HG03045 (cell line): ENCODE results near the gene SNTG2.

Source experiments
- ATAC-seq: cut with Tn5 transposase; IDR thresholded peaks from one replicate; pipeline ENCODE4 v1.9.1; 2021; ENCODE audit warnings: mild to moderate bottlenecking, moderate library complexity; ENCODE audit not compliant: unreplicated experiment

The SNTG2 gene

DNA sequence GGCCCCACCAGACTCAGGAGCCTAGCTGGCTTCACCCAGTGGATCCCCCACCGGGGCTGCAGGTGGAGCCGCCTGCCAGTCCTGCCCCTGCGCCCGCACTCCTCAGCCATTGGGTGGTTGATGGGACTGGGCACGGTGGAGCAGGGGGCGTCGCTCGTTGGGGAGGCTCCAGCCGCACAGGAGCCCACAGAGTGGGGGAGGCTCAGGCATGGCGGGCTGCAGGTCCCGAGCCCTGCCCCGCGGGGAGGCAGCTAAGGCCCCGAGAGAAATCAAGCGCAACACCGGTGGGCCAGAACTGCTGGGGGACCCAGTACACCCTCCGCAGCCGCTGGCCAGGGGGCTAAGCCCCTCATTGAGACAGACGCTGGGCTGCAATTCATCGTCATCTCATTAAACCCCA, 184.0 kb downstream of the SNTG2 start:
- no peak for ATAC-seq

- ATAC-seq = no peak
Observed at GRCh38 chr2:1136067-1136466, 185.4 kb downstream of the SNTG2 start.

DNA sequence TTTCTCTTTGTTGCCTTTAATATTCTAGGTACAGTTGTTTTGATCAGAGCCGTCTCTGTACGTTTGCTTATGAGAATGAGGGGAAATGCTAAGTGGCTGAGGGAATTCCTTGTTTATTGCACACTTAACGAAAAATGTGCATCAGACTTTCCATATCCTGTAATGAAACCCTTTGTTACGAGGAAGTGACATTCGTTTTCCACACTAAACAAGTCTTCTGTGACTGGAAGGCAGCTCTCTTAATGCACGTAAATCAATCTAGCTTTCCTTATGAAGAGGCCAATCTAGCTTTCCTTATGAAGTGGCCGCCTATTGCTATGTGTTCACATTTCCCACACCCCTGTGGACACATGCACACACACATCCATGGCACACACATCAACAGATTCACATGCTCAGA, 186.2 kb downstream of the SNTG2 start:
- no peak for ATAC-seq

- no peak for ATAC-seq
Observed at GRCh38 chr2:1137264-1137663, 186.6 kb downstream of the SNTG2 start.

- ATAC-seq = no peak
Observed at GRCh38 chr2:1137913-1138391, 187.3 kb downstream of the SNTG2 start.

GRCh38 chr2:1140389-1141003, 189.8 kb downstream of the SNTG2 start:
- peak; percentile 56 for ATAC-seq

GRCh38 chr2:1141079-1141478, 190.4 kb downstream of the SNTG2 start:
- ATAC-seq = no peak

- no peak for ATAC-seq
Observed at GRCh38 chr2:1143129-1143528, 192.5 kb downstream of the SNTG2 start.

DNA sequence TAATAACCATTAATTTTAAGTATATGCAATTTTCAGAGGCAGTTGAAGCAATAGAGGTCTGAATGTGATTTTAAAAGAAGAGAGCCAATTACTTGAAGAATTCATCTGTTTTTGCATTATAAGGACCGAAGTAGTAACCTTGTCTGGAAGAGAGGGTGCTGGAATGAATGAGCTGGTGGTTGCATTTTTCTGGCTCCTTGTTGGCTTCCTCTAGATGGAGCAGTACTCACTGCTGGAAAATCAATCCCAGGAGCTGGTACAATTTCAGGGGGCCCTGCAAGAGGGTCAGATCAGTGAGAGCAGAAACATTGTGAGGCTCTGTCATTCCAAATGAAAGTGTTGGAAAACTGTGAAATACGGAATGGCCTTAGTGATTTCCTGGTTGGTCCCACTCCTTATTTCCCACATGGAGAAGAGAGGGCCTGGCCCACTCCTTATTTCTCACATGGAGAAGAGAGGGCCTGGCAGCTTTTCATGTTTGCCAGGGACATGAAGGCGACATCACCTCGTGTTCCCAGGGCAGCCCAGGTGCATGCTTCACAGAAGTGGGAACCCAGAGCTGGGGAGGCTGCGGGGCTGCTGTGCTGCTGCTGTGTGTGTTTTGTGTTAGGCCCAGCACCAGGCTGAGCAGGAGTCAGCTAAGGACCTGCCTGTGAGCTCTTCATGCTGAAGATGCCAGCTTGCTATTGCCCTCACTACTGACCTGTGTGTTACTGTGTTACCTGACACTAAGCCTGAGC, 197.4 kb downstream of the SNTG2 start:
- ATAC-seq = no peak

- ATAC-seq = no peak
Observed at GRCh38 chr2:1150724-1151511, 200.3 kb downstream of the SNTG2 start.

GRCh38 chr2:1152375-1152774, 201.7 kb downstream of the SNTG2 start:
- ATAC-seq = no peak

- no peak for ATAC-seq
Observed at GRCh38 chr2:1153920-1154319, 203.3 kb downstream of the SNTG2 start.

DNA sequence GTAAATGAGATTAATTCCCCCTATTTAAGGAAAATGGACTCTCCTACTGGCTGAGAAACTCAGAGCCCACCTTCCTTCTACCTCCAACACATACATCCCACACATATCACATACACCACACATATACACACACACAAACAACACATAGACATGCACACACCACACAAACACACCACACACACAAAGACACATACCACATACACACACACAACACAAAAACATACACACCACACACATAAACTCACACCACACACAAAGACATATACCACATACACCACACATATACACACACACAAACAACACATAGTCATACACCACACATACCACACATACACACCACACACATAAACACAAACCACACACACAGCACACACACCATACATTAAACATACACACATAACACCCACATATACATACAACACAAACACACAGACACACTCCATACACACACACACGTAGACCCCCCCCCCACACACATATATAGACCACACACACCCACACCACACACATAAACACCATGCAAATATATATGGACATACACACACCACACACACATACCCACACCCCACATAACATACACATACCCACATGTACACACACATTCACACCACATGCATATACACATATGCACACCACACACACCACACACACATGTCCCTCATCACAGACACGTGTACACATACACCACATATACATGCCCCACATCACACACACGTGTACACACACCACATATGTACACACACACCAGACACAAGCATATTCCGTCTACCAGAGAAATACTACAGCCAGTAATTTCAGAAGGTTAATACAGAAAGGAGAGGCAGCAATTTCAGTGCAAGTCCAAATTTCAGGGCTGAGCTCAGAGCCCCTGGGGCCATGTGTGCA, 204.3 kb downstream of the SNTG2 start:
- no peak for ATAC-seq

GRCh38 chr2:1156059-1156458, 205.4 kb downstream of the SNTG2 start:
- no peak for ATAC-seq

DNA sequence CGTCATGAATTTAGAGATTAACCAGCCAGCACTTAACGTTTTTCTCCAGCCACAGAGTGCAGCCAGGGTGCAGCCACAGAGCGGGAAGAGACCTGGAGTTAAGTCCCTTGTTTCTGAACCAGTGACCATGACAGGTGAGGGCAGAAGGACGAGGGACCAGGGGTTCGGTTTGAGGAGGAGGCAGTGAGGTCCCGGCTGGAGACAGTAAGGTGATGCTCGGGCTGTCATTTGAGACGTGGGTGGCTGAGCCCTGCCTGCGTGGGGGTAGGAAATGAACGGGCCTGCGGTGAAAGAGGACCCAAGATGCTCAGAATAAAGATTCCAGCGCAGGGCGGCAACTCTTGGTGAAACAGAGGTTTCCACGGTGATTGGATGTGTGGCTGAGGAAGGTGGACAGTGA, 205.9 kb downstream of the SNTG2 start:
- ATAC-seq = no peak

GRCh38 chr2:1157107-1157506, 206.5 kb downstream of the SNTG2 start:
- ATAC-seq = no peak

- ATAC-seq = no peak
Observed at GRCh38 chr2:1159013-1159412, 208.4 kb downstream of the SNTG2 start.

GRCh38 chr2:1162246-1162645, 211.6 kb downstream of the SNTG2 start:
- no peak for ATAC-seq

DNA sequence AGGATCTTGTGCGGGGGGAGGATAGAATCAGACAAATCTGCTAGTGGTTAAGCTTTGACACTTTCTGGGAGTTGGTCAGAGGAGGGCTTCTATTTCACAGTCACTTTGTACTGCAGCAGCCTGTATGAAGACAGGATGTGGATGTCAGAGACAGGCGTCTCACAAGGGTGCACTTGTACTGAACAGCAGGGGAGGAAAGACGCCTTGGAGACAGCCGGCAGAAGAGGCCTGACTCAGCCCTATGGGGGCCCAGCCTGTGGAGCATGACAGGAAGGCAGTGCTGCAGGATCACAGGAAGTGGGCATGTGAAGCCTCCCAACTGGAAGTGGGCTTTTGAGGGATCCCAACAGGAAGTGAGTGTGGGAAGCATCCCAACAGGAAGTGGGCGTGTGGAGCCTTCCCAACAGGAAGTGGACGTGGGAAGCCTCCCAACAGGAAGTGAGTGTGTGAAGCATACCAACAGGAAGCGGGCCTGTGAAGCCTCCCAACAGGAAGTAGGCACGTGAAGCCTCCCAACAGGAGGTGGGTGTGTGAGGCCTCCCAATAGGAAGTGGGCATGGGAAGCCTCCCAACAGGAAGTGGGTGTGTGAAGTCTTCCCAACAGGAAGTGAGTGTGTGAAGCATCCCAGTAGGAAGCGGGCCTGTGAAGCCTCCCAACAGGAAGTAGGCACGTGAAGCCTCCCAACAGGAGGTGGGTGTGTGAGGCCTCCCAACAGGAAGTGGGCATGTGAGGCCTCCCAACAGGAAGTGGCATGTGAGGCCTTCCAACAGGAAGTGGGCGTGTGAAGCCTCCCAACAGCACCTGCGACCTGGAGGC, 212.3 kb downstream of the SNTG2 start:
- no peak for ATAC-seq

GRCh38 chr2:1166976-1167375, 216.3 kb downstream of the SNTG2 start:
- no peak for ATAC-seq
